GM12892 (cell line): ENCODE measurements around the gene OBSCN.
"Not testable (repeated sequence)": the region's sequence is repeated elsewhere in the genome, so short reads cannot be mapped to it uniquely, and the experiment has no call there.

Experiments used
- DNase-seq: peaks from one replicate; pipeline ENCODE4 v3.0.0; 2011; ENCODE audit not compliant: insufficient read length
- FAIRE-seq: peaks from 2 replicates; lab custom pipeline; 2011; peaks lifted over from hg19 to GRCh38; lab: Jason Lieb, UNC
- POLR2A ChIP-seq: IDR thresholded peaks from 2 replicates; pipeline ENCODE4 v1.6.1; 2011; ENCODE audit warnings: low read depth, low read length, control low read depth
- POLR2AphosphoS5 ChIP-seq: IDR thresholded peaks from 2 replicates; pipeline ENCODE4 v1.6.1; 2011; ENCODE audit warnings: low read depth, low read length, control low read depth
- TAF1 ChIP-seq: IDR thresholded peaks from 2 replicates; pipeline ENCODE4 v1.6.1; 2011; ENCODE audit warnings: low read depth, mild to moderate bottlenecking, control low read depth, low read length, borderline replicate concordance

Gene OBSCN

DNA sequence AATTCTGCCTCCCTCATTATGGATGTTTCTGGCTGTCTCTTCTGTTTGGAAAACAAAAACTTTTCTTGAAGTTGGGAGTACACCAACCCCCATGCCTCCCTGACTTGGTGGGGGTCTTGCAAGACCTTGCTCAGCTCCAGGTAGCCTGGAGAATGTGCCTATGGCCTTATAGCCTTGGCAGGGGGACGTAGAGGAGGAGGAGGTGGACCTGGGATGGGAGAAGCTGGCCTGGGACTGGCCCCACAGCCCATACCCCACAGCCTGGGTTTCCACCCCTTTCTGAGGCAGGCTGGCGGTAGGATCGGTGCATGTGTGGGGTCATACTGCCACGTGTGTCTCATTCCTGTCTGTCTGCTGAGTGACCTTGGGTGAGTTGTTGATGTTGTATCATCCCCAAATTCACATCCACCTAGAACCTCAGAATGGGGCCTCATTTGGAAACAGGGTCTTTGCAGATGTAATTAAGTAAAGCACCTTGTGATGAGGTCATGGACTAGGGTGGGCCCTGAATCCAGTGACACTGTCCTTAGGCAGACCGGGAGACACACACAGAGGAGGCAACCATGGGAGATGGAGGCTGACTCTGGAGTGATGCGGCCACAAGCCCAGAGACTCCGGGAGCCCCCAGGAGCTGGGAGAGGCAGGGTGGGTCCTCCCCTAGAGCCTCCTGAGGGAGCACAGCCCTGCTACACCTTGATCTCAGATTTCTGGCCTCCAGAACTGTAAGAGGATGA, 18.5 kb downstream of the OBSCN start:
- no peak for TF ChIP-seq POLR2AphosphoS5
- no peak for TF ChIP-seq POLR2A
- no peak for TF ChIP-seq TAF1

GRCh38 chr1:228226956-228227791, 19.3 kb downstream of the OBSCN start:
- DNase-seq (no peak), FAIRE-seq (no peak)
- no peak for TF ChIP-seq TAF1
- TF ChIP-seq POLR2AphosphoS5: no peak
- TF ChIP-seq POLR2A: no peak

More for the DNA sequence above, 18.5 kb downstream of the OBSCN start:
- FAIRE-seq (no peak), DNase-seq (no peak)

DNA sequence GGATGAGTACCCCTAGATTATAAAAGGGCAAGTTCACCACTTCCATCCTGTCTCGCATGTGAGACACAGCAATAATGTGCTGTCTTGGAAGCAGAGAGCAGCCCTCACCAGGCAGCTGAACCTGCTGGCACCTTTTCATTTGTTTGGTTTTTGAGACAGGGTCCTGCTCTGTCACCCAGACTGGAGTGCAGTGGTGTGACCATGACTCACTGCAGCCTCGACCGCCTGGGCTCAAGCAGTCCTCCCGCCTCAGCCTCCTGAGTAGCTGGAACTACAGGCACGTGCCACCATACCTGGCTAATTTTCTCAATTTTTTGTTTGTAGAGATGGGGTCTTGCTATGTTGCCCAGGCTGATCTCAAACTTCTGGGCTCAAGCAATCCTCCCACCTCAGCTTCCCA, 20.3 kb downstream of the OBSCN start:
- not testable (repeated sequence) for FAIRE-seq, DNase-seq

DNA sequence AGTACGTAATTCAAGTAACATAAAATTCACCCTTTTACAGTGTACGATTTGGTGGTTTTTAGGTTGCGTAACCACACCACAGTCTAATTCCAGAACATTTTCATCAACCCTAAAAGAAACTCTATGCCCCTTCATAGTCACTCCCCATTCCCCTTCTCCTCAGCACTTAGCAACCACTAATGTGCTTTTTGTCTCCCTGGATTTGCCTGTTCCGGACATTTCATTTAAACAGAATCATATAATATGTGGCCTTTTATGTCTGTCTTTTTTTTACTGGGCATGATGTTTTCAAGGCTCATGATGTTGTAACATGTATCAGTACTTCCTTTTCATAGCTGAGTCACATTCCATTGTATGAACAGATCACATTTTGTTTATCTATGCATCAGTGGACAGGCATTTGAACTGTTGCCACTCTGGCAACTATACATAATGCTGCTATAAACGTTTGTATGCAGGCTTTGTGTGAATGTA, 20.8 kb downstream of the OBSCN start:
- DNase-seq (no peak), FAIRE-seq (no peak)
- no peak for TF ChIP-seq TAF1
- TF ChIP-seq POLR2A: no peak
- no peak for TF ChIP-seq POLR2AphosphoS5

GRCh38 chr1:228231189-228231588, 23.3 kb downstream of the OBSCN start:
- DNase-seq (no peak), FAIRE-seq (no peak)
- no peak for TF ChIP-seq POLR2AphosphoS5
- TF ChIP-seq POLR2A: no peak

- DNase-seq (no peak), FAIRE-seq (no peak)
- TF ChIP-seq POLR2AphosphoS5: no peak
- no peak for TF ChIP-seq TAF1
- TF ChIP-seq POLR2A: no peak
Observed at GRCh38 chr1:228233136-228233535, 25.3 kb downstream of the OBSCN start.

DNA sequence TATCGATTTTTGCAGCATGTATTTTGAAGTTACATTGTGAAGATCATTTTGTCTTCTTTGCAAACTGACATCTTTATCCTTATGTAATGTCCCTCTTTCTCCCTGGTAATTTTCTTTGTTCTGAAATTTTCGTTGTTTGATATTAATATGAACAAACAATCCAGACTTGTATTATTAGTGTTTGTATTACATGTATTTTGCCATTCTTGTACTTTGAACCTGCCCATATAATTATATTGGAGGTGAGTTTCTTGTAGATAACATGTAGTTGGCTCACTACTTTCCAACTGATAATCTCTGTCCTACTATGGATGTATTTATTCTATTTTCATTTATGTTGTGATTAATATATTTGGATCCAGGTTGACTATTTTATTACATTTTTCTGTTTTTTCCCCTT, 27.1 kb downstream of the OBSCN start:
- no peak for FAIRE-seq

DNA sequence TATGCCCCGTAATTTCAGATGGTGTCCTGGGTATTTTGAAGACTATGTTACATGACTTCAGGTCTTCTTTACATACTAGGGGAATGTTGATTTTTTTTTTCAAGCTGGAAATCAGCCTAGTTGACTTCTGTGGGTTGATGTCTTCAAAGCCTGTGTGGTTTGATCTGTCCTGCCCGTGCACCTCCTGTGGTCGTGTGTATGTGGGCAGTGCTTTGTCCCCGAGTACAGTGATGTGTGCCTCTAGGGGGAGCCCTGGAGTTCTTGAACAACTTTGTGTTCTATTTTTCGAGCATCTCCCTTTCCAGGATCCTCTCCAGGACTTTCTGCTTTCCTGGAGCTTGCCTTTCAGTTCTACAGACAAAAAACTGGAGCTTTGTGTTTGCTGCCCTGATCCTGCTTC, 28.9 kb downstream of the OBSCN start:
- TF ChIP-seq TAF1 (no peak), POLR2AphosphoS5 (no peak), POLR2A (no peak)
- no peak for DNase-seq
- FAIRE-seq: no peak

More for the DNA sequence above, 27.1 kb downstream of the OBSCN start:
- no peak for TF ChIP-seq POLR2A
- TF ChIP-seq TAF1: no peak
- TF ChIP-seq POLR2AphosphoS5: no peak
- DNase-seq: no peak

DNA sequence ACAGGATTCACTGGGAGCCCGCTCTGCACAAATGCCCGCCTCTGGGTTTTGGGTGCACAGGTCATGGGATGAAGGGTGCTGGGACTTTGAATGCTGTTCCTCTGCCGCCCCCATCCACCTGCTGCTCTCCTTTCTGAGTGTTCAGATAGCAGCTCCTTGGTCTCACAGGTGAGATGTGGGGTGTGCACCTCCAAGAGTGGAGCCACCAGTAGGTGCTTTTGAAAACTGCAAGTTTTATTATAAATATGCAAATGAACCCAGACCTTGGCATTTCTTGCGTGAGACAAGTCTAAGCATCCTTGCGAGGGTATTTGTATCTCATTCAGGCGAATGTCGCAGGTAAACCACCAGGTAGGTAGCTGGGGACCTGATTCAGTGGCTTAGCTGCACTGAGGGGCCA, 30.2 kb downstream of the OBSCN start:
- DNase-seq (no peak), FAIRE-seq (no peak)
- TF ChIP-seq POLR2A: no peak
- TF ChIP-seq TAF1: no peak
- TF ChIP-seq POLR2AphosphoS5: no peak

DNA sequence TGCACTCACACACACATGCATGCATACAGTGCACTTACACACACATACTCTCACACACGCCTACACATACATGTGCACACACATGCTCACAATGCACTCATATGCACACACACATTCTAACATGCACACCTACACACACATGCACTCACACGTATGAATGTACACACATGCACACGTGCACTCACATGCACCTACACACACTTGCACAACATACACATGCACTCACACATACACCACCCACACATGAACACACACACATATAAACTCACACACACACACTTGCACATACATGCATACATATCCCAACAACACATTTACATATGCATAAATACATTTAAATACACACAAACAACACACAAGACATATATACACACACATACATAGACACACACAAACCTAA, 30.6 kb downstream of the OBSCN start:
- FAIRE-seq: no peak
- TF ChIP-seq POLR2AphosphoS5 (no peak), POLR2A (no peak), TAF1 (no peak)

GRCh38 chr1:228240411-228241240, 32.8 kb downstream of the OBSCN start:
- DNase-seq (no peak), FAIRE-seq (no peak)
- TF ChIP-seq POLR2AphosphoS5 (no peak), POLR2A (no peak), TAF1 (no peak)

More for the DNA sequence above, 30.6 kb downstream of the OBSCN start:
- DNase-seq: no peak
